T1000 (cell line): Measurements from ENCODE around the gene RSPH1.

ENCODE experiments used
- DNase-seq: peaks from one replicate; lab custom pipeline; 2025; ENCODE audit warnings: mixed read lengths; lab: John Stamatoyannopoulos, UW

Gene RSPH1

GRCh38 chr21:42513985-42514882, 18.2 kb upstream of the RSPH1 start:
- DNase-seq, result no peak

- no peak for DNase-seq
These were observed 17.3 kb upstream of the RSPH1 start, which contains the start of gene SLC37A1 for GRCh38 chr21:42513151-42513984. Gene SLC37A1, plus strand, starts transcription at chr21:42513852. Its CDS starts 4,603 bp downstream, at chr21:42518455.

- no peak for DNase-seq
These were observed 16.5 kb upstream of the RSPH1 start for GRCh38 chr21:42512346-42513034.

GRCh38 chr21:42509244-42509643, 13.2 kb upstream of the RSPH1 start:
- DNase-seq, result no peak

GRCh38 chr21:42508371-42508770, 12.3 kb upstream of the RSPH1 start:
- no peak for DNase-seq

GRCh38 chr21:42507418-42507817, 11.4 kb upstream of the RSPH1 start:
- DNase-seq, result no peak

- DNase-seq, result no peak
These were observed 9.2 kb upstream of the RSPH1 start for GRCh38 chr21:42505090-42505726.

GRCh38 chr21:42503711-42504110, 7.7 kb upstream of the RSPH1 start:
- no peak for DNase-seq

- no peak for DNase-seq
These were observed 4.7 kb upstream of the RSPH1 start for GRCh38 chr21:42500736-42501135.

DNA sequence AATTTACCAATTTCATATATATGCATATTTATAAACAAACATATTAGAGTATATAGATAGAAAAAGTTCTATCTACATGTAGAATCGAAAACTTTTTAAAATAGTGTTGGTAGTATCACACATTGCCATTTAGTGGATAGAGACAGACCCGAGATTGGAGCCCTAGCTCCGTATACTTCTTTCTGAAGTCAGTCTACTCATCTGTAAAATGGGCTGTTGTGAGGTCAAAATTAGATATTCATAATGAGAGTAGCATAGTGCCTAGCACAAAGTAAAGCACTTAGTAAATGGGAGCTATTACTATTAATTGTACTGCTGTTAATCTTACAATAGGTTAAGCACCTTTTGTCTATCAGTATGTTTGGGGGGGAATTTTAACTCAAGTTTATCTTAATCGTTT, 4.2 kb upstream of the RSPH1 start:
- DNase-seq, result no peak

DNA sequence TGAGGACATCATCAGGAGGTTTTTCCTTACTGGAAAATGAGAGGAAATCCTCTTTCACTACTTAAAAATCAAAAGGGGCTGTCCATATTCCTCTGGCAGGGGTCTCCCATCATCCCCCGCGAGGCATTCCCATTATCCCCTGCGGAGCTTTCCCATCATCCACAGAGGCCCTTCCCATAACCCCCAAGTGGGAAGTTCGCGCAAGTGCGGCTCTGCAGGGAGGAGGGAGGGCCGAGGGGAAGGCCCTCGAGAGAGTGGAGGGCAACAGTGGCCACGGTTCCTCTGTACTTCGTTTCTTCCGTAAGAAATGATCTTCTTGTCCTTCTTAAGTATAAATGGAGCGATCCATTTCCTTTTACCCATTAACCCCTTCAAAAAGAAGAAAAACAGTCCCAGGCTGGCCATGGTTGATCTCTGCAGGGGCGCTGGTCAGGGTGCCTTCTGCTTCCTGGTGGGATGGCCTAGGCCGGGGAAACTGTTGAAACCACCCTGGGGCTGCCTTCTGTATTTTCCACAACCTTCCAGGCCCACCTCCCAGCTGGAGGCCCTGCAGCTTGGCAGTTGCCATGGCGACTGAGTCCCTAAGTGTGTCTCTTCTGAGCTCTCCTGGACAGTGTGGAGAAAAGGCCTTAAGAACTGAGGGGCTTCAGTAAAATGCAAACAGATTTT, 3.6 kb upstream of the RSPH1 start:
- DNase-seq, result no peak

DNA sequence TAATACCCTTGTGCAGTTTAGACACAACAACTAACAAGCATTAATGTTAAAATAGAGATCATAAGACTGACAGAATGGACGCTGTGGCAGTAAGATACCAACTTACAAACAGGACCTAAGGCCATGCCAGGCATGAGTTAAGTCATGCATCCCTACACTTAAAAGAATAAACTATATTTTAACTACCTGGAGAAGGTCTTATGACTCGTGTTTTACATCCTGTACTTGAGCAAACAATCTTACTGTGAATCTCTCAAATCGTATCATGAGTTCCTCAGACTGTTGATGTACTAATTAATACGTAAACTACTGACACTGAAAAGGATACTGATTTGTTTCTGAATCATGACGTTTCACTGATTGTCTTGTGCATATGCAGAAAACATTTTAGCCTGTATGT, 2.0 kb upstream of the RSPH1 start:
- DNase-seq, result no peak

GRCh38 chr21:42496839-42497202, 797 bp upstream of the RSPH1 start:
- no peak for DNase-seq

GRCh38 chr21:42495765-42496119, 282 bp downstream of the RSPH1 start:
- DNase-seq, result no peak

- no peak for DNase-seq
These were observed 997 bp downstream of the RSPH1 start for GRCh38 chr21:42495027-42495426.

DNA sequence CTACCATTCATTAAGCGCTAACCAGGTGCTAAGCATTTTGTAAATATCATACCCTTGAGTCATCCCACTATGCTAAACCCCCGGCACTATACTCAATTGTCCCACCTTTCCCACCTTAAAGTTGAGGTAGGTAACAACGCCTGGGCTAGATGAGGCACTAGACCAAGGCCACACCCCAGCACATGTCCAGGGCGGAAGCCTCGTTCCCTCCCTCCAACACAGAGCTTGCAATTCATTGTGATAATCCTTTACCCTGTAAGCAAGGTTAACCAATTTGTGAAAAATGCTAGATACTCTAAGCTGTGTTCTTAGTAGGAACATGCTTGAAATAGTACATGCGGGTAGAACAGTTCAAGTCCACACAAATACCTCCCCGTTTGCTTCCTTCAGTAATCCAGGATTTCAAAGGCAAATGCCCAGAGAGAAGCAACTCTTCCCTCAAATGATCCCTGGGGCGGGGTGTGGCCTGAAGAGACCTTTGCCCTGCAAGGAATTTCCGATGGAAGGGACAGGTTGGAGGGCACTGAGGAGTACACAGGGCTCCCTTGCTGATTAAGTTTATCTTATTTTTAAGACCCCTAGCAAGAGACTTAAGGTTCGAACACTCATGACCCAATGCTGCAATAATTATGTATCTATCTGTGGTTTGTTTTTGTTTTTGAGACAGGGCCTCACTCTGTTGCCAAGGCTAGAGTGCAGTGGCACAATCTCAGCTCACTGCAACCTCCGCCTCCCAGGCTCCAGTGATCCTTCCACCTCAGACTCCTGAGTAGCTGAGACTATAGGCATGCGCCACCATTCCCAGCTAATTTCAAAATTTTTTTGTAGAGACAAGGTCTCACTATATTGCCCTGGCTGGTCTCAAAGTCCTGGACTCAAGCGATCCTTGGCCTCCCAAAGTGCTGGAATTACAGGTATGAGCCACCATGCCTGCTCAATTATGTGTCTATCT, 2.6 kb downstream of the RSPH1 start:
- DNase-seq, result no peak

- no peak for DNase-seq
These were observed 3.8 kb downstream of the RSPH1 start for GRCh38 chr21:42492201-42492600.

DNA sequence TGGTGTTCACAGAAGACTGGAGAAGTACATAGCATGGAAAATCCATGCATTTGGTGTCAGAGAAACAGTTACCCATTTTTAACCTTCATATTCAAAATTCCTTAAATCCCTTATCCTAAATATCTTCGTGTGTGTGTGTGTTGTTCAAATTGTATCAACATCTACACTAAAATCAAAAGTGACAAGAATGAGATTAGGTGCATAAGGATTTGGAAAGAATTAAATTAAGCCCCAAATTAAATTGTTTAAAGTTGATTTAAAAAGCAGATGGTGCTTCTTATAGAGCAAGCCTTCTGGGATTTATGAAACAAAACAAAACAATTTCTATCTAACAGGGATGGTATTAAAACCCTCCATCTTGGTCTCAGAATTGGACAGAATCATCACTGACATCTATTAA, 4.7 kb downstream of the RSPH1 start:
- no peak for DNase-seq

DNA sequence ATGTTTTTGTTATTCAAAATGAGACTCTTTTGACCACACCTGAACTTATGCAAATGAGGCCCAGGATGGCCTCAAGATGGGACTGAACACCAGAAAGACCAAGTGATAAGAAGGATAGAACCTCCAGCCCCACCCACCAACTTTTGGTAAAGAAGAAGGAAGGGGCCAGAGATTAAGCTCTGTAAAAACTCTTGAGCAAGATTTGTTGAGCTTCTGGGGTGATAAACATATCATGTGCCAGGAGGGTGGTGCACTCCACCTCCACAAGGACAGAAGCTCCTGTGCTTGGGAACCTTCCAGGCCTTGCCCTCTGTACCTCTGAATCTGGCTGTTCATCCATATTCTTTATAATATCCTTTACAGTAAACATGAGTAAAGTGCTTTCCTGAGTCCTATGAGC, 5.3 kb downstream of the RSPH1 start:
- no peak for DNase-seq

DNA sequence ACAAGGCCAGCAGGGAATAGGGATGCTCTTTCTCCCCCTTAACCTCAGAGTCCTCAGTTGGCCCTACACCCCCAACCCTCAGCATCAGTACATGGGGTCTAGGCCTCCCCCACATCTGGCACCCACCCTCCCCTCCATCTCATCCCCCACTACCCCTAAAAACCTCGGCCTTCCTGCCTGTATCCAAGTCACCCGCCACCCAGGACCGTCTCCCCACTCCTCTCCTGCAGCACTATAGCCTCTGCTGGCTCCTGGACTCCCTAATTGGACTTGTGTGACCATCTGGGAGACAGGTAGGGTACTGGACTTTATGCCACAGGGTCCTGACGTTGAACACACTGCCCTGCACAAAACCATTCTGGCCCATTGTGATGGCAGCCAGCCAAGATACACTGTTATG, 6.0 kb downstream of the RSPH1 start:
- no peak for DNase-seq
